Liver (tissue), 3 donors: ENCODE measurements around the gene PRDX2.

ENCODE experiments used
- EGR1 ChIP-seq, 2 donors: IDR thresholded peaks; 2 replicates each; pipeline ENCODE4 v1.6.1; 2016 to 2018; ENCODE audit warnings: antibody characterized with exemption in 2 of 2, low read depth in 2 of 2
- JUND ChIP-seq, 2 donors: IDR thresholded peaks; 2 replicates each; pipeline ENCODE4 v1.6.1; 2016; ENCODE audit warnings: antibody characterized with exemption in 2 of 2
- RAD21 ChIP-seq, 2 donors: IDR thresholded peaks; 2 replicates each; pipeline ENCODE4 v1.6.1; 2016; ENCODE audit warnings: antibody characterized with exemption in 2 of 2, mild to moderate bottlenecking in 2 of 2
- SP1 ChIP-seq: IDR thresholded peaks from 2 replicates; pipeline ENCODE4 v1.6.1; 2018; ENCODE audit warnings: antibody characterized with exemption, mild to moderate bottlenecking
- TAF1 ChIP-seq: conservative IDR thresholded peaks from 2 replicates; pipeline ENCODE4 v1.6.1; 2016; ENCODE audit warnings: antibody characterized with exemption, mild to moderate bottlenecking
- TF ChIP-seq, protein P1 (sequence below): IDR thresholded peaks from 2 replicates; pipeline ENCODE4 v1.6.1; 2016; ENCODE audit warnings: antibody characterized with exemption, mild to moderate bottlenecking
- TF ChIP-seq, protein P2 (sequence below): fragments of 150-350 bp; IDR thresholded peaks from 2 replicates; pipeline ENCODE4 v1.5.1; 2017; ENCODE audit warnings: improper control_type of control experiment, low read depth, low read length; ENCODE audit not compliant: missing input control
- TF ChIP-seq, protein P3 (sequence below): IDR thresholded peaks from 2 replicates; pipeline ENCODE4 v1.6.1; 2016; ENCODE audit warnings: antibody characterized with exemption
- TF ChIP-seq, protein P4 (sequence below): IDR thresholded peaks from 2 replicates; pipeline ENCODE4 v1.6.1; 2016; ENCODE audit warnings: antibody characterized with exemption
- donor health status: healthy.
- donor health status: healthy.

GRCh38 chr19:12763100-12763499, 38.5 kb downstream of the PRDX2 start:
- TF ChIP-seq, protein P1, sequence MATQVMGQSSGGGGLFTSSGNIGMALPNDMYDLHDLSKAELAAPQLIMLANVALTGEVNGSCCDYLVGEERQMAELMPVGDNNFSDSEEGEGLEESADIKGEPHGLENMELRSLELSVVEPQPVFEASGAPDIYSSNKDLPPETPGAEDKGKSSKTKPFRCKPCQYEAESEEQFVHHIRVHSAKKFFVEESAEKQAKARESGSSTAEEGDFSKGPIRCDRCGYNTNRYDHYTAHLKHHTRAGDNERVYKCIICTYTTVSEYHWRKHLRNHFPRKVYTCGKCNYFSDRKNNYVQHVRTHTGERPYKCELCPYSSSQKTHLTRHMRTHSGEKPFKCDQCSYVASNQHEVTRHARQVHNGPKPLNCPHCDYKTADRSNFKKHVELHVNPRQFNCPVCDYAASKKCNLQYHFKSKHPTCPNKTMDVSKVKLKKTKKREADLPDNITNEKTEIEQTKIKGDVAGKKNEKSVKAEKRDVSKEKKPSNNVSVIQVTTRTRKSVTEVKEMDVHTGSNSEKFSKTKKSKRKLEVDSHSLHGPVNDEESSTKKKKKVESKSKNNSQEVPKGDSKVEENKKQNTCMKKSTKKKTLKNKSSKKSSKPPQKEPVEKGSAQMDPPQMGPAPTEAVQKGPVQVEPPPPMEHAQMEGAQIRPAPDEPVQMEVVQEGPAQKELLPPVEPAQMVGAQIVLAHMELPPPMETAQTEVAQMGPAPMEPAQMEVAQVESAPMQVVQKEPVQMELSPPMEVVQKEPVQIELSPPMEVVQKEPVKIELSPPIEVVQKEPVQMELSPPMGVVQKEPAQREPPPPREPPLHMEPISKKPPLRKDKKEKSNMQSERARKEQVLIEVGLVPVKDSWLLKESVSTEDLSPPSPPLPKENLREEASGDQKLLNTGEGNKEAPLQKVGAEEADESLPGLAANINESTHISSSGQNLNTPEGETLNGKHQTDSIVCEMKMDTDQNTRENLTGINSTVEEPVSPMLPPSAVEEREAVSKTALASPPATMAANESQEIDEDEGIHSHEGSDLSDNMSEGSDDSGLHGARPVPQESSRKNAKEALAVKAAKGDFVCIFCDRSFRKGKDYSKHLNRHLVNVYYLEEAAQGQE = no peak
- TF ChIP-seq, protein P2, sequence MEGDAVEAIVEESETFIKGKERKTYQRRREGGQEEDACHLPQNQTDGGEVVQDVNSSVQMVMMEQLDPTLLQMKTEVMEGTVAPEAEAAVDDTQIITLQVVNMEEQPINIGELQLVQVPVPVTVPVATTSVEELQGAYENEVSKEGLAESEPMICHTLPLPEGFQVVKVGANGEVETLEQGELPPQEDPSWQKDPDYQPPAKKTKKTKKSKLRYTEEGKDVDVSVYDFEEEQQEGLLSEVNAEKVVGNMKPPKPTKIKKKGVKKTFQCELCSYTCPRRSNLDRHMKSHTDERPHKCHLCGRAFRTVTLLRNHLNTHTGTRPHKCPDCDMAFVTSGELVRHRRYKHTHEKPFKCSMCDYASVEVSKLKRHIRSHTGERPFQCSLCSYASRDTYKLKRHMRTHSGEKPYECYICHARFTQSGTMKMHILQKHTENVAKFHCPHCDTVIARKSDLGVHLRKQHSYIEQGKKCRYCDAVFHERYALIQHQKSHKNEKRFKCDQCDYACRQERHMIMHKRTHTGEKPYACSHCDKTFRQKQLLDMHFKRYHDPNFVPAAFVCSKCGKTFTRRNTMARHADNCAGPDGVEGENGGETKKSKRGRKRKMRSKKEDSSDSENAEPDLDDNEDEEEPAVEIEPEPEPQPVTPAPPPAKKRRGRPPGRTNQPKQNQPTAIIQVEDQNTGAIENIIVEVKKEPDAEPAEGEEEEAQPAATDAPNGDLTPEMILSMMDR = no peak
- TF ChIP-seq TAF1 (no peak), EGR1 (IDR thresholded peaks at IDR 0.05; ENCODE audit: low read depth in 2 of 2) (no peak), RAD21 (IDR thresholded peaks at IDR 0.05) (no peak), SP1 (no peak), JUND (IDR thresholded peaks at IDR 0.05) (no peak)
- TF ChIP-seq, protein P3, sequence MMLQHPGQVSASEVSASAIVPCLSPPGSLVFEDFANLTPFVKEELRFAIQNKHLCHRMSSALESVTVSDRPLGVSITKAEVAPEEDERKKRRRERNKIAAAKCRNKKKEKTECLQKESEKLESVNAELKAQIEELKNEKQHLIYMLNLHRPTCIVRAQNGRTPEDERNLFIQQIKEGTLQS = no peak
- TF ChIP-seq, protein P4, sequence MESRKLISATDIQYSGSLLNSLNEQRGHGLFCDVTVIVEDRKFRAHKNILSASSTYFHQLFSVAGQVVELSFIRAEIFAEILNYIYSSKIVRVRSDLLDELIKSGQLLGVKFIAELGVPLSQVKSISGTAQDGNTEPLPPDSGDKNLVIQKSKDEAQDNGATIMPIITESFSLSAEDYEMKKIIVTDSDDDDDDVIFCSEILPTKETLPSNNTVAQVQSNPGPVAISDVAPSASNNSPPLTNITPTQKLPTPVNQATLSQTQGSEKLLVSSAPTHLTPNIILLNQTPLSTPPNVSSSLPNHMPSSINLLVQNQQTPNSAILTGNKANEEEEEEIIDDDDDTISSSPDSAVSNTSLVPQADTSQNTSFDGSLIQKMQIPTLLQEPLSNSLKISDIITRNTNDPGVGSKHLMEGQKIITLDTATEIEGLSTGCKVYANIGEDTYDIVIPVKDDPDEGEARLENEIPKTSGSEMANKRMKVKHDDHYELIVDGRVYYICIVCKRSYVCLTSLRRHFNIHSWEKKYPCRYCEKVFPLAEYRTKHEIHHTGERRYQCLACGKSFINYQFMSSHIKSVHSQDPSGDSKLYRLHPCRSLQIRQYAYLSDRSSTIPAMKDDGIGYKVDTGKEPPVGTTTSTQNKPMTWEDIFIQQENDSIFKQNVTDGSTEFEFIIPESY = no peak
